Thoracic aorta (tissue), 2 donors: Measurements from ENCODE around the gene AMDHD1. TPM values are rescaled to one million over a fixed set of nuclear protein-coding genes. Genes with fewer than 3 reads are reported as not detected.
A peak's percentile ranks its signal among the peaks of the same experiment; 100 is the strongest.

Experiments used
- ATAC-seq: fragments of 150-250 bp; one replicate; pipeline ENCODE4 v1.8.0; 2017; ENCODE audit warnings: low read depth; ENCODE audit not compliant: insufficient number of reproducible peaks, low FRiP score
- DNase-seq: peaks from one replicate; pipeline ENCODE4 v3.0.0-alpha.2; 2020; ENCODE audit warnings: low spot score
- H3K27ac ChIP-seq, 2 donors: fragments of 200-600 bp; sonication (generic); 1 replicate in 1 of 2; 2 replicates in 1 of 2; pipeline ENCODE4 v1.5.1; 2016; ENCODE audit warnings: mild to moderate bottlenecking in 2 of 2, moderate library complexity in 2 of 2
- H3K27me3 ChIP-seq: fragments of 200-600 bp; sonication (generic); replicated peaks from 2 replicates; pipeline ENCODE4 v1.6.0; 2016; ENCODE audit warnings: mild to moderate bottlenecking; ENCODE audit not compliant: insufficient read depth
- H3K36me3 ChIP-seq: fragments of 200-600 bp; sonication (generic); one replicate; pipeline ENCODE4 v1.5.1; 2016
- H3K4me1 ChIP-seq, 2 donors: fragments of 200-600 bp; sonication (generic); 1 replicate in 1 of 2; 2 replicates in 1 of 2; pipeline versions ENCODE4 v1.5.1 to v1.6.0; 2016; ENCODE audit warnings: low read depth in 2 of 2, mild to moderate bottlenecking in 1 of 2; ENCODE audit not compliant: control insufficient read depth in 1 of 2
- H3K4me3 ChIP-seq: fragments of 200-600 bp; sonication (generic); 2 replicates; pipeline ENCODE4 v1.5.1; 2016; ENCODE audit warnings: mild to moderate bottlenecking
- H3K9me3 ChIP-seq: fragments of 200-600 bp; sonication (generic); 2 replicates; pipeline ENCODE4 v1.5.1; 2016
- total RNA-seq, 2 donors: library from RNA; depleted of rRNA; stranded (reverse); fragments of >200 nt; gene quantifications; one replicate each; pipeline versions ENCODE4 v1.1.0 to v1.2.3, GENCODE V29; 2016
- TF ChIP-seq, protein P1 (sequence below): fragments of 200-600 bp; sonication (generic); IDR thresholded peaks from one replicate; pipeline ENCODE4 v1.5.1; 2019; ENCODE audit warnings: antibody characterized with exemption

Gene AMDHD1, protein sequence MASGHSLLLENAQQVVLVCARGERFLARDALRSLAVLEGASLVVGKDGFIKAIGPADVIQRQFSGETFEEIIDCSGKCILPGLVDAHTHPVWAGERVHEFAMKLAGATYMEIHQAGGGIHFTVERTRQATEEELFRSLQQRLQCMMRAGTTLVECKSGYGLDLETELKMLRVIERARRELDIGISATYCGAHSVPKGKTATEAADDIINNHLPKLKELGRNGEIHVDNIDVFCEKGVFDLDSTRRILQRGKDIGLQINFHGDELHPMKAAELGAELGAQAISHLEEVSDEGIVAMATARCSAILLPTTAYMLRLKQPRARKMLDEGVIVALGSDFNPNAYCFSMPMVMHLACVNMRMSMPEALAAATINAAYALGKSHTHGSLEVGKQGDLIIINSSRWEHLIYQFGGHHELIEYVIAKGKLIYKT
- 1 to 10 TPM in 1 of 2 donors, not detected in 1; 6.8 TPM for total RNA-seq

DNA sequence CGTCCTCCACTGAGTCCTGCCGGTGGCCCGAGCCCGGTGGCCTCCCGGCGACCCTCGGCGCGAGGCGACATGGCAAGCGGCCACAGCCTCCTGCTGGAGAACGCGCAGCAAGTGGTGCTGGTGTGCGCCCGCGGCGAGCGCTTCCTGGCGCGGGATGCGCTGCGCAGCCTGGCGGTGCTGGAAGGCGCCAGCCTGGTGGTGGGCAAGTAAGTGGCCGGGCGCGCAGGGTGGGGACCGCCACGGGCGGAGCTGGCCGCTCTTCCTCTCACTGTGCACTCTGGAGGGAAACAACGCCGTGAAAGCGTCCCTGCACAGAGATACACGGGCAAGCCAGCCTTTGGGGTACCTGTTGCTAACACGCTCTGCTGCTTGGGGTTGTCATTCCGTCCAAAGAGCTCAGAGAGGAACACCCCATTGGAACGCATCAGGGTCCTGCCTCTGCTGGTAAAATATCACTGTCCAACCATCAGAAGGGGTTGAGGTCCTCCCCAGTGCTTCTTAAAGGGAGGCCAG is at the start of gene AMDHD1:
Gene AMDHD1, plus strand, starts transcription at position 2 of the 513 bp plus-strand sequence. Its CDS starts 68 bp downstream, at position 70.
- peak within 1 kb of the TSS in 1 of 2 donors; percentile 49 for H3K27ac ChIP-seq
- no peaks in the 10 kb centered on the region for H3K27me3 ChIP-seq
- H3K4me1 ChIP-seq, result peaks cover 4 to 7% of the 10 kb centered on the region in 2 donors
- peak within 1 kb of the TSS; percentile 96 for H3K4me3 ChIP-seq
- peak; percentile 10 for ATAC-seq
- TF ChIP-seq, protein P1, sequence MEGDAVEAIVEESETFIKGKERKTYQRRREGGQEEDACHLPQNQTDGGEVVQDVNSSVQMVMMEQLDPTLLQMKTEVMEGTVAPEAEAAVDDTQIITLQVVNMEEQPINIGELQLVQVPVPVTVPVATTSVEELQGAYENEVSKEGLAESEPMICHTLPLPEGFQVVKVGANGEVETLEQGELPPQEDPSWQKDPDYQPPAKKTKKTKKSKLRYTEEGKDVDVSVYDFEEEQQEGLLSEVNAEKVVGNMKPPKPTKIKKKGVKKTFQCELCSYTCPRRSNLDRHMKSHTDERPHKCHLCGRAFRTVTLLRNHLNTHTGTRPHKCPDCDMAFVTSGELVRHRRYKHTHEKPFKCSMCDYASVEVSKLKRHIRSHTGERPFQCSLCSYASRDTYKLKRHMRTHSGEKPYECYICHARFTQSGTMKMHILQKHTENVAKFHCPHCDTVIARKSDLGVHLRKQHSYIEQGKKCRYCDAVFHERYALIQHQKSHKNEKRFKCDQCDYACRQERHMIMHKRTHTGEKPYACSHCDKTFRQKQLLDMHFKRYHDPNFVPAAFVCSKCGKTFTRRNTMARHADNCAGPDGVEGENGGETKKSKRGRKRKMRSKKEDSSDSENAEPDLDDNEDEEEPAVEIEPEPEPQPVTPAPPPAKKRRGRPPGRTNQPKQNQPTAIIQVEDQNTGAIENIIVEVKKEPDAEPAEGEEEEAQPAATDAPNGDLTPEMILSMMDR, result peak; percentile 51
- H3K9me3 ChIP-seq, result no peaks in the 10 kb centered on the region
- no peak for DNase-seq
- no peaks in the 10 kb centered on the region for H3K36me3 ChIP-seq

DNA sequence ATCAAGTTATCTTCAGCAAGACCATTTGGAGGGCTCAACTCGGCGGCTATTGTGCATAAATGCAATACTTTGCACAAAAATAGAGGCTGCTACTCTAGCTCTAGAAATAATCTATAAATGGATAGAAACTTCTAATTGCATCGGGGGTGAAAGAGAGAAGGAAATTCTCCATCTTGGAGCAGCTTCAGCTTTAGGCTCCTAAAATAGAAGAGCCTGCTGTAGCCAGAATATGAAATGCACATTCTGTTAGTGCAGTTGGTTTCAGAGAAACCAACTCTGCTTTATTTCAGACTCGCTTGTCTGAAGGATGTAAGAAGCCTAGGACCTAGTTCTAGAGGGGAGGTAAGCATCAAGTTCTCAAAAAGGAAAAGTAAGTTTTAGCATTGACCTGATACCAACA is 46.3 kb upstream of the AMDHD1 start:
- TF ChIP-seq, protein P1, result no peak
- Histone ChIP-seq H3K36me3 (no peaks in the 10 kb centered on the region), H3K27ac (no peak overlapping the region), H3K9me3 (no peaks in the 10 kb centered on the region), H3K27me3 (no peaks in the 10 kb centered on the region), H3K4me3 (no peak overlapping the region), H3K4me1 (no peaks in the 10 kb centered on the region)
- no peak for DNase-seq
- ATAC-seq, result no peak

DNA sequence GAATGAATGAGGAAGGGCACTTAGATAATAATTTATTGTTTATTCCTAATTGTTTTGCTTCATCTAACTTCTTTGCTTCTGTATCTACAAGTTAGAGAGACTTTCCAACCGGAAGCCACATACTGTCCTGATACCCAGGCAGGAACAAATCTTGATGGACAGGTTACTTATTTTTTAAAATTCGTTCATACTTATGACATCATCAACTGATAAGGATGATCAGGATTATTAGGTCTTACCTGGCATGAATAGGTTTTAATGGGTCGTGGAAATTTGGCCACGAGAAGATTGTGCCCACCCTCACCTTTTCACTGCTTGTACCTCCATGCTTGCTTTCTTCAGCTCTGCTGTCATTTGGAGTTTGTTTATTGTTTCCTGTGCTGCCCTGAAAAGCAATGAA is 45.0 kb upstream of the AMDHD1 start:
- no peak overlapping the region for H3K27ac ChIP-seq
- TF ChIP-seq, protein P1, result no peak
- ATAC-seq, result no peak
- no peaks in the 10 kb centered on the region for H3K9me3 ChIP-seq
- no peak overlapping the region for H3K4me3 ChIP-seq
- no peaks in the 10 kb centered on the region for H3K4me1 ChIP-seq
- DNase-seq, result no peak
- H3K36me3 ChIP-seq, result no peaks in the 10 kb centered on the region
- no peaks in the 10 kb centered on the region for H3K27me3 ChIP-seq

DNA sequence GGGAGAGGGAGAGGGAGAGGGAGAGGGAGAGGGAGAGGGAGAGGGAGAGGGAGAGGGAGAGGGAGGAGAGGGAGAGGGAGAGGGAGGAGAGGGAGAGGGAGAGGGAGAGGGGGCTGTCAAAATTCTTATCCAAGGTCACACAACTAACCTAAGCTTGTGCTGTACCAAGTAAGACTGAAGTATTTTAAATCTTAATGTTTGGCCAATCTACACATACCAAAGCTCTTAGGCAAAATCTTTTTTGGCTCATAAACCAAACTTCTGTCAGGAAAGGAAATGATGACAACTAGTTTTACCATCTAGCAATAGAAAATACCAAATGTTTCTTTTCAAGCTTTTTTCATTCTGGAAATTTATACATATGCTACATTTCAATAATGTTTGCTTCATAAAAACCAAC is 34.6 kb upstream of the AMDHD1 start:
- ATAC-seq (peak; percentile 50), DNase-seq (no peak)
- H3K4me3 ChIP-seq, result no peak overlapping the region
- H3K27ac ChIP-seq, result no peak overlapping the region
- peaks cover 0 to 7% of the 10 kb centered on the region in 2 donors for H3K4me1 ChIP-seq
- TF ChIP-seq, protein P1, result no peak
- H3K36me3 ChIP-seq, result no peaks in the 10 kb centered on the region
- no peaks in the 10 kb centered on the region for H3K27me3 ChIP-seq
- H3K9me3 ChIP-seq, result no peaks in the 10 kb centered on the region

DNA sequence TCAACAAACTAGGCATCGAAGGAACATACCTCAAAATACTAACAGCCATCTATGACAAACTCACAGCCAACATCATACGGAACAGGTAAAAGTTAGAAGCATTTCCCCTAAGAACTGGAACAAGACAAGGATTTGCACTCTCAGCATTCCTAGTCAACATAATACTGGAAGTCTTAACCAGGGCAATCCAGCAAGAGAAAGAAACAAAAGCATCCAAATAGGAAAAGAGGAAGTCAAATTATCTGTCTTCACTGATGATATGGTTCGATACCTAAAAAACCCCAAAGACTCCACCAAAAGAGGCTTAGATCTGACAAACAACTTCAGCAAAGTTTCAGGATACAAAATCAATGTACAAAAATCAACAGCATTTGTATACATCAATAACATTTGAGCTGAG is 33.3 kb upstream of the AMDHD1 start:
- DNase-seq (no peak), ATAC-seq (no peak)
- Histone ChIP-seq H3K4me1 (peaks cover 0 to 7% of the 10 kb centered on the region in 2 donors), H3K36me3 (no peaks in the 10 kb centered on the region), H3K27me3 (no peaks in the 10 kb centered on the region), H3K4me3 (no peak overlapping the region), H3K27ac (no peak overlapping the region), H3K9me3 (no peaks in the 10 kb centered on the region)
- TF ChIP-seq, protein P1, result no peak
